GM19240 (cell line): ENCODE measurements around the gene ZNF700.
"Not testable (repeated sequence)": the region's sequence is repeated elsewhere in the genome, so short reads cannot be mapped to it uniquely, and the experiment has no call there.

Experiments used
- DNase-seq: peaks from one replicate; pipeline ENCODE4 v3.0.0; 2011; ENCODE audit warnings: low spot score; ENCODE audit not compliant: insufficient read length

ZNF700 gene

DNA sequence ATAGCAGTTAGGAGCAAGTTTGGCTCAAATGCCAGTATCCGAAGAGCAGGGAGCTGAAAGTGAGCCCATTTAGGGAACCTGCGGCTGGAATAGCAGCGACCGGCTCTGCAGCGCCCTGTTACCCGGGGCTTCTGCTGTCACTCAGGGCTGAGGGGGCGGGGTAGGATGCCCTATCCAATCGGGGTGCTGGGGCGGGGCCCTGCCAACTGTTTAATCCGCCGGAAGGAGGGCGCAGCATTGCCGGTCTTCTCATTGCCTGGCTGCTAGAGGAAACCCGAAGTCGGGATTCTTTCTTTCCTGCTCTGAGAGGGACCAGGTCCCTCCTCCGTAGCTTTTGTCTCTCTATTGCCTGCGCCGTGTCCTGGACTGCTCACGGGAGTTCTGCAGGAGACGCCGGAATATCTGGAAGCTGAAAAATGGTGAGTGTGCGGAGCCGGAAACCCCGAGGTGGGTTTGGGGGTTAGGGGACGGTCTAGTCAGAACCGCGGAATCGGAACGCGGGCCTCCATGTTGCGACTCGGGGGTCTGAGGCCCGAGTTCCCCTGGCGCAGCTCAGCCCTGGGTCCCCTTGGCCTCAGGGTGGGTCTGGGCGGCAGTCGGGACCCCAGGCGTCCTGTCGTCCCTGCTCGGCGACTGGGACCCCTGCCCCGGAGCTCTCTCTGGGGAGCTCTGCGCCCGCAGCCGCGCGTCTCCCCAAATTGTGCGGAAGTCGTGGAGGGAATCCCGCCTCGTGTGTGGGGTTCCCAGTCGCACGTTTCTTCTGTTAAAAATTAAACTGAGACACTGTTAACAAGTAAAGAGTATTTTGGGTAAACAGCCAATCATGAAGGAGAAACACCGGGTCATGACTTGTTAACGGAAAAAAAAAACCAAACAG, 62.7 kb downstream of the ZNF700 start:
- DNase-seq: peak; percentile 83

DNA sequence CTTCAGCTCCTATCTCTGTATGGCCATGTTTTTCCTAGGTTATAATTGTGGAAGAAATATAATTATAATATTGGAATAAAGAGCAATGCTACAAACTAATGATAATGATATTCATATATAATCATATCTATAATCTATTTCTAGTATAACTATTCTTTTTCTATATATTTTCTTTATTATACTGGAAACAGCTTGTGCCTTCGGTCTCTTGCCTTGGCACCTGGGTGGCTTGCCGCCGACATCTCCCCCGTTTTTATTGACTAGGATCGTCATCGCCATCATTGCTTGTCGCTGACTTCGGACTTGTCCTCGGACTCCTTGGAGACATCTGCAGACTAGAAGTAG, 64.2 kb downstream of the ZNF700 start:
- no peak for DNase-seq

DNA sequence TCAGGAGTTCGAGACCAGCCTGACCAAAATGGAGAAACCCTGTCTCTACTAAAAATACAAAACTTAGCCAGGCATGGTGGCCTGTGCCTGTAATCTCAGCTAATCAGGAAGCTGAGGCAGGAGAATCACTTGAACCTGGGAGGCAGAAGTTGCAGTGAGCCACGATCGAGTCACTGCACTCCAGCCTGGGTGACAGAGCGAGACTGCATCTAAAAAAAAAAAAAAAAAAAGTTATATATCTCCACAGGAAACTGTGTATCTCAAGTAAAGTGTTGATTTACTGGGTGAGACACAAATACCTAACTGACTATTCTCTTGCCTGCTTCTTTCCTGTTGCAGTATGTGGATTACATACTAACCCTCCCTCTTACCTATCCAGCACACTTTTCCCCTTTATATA, 67.0 kb downstream of the ZNF700 start:
- not testable (repeated sequence) for DNase-seq

DNA sequence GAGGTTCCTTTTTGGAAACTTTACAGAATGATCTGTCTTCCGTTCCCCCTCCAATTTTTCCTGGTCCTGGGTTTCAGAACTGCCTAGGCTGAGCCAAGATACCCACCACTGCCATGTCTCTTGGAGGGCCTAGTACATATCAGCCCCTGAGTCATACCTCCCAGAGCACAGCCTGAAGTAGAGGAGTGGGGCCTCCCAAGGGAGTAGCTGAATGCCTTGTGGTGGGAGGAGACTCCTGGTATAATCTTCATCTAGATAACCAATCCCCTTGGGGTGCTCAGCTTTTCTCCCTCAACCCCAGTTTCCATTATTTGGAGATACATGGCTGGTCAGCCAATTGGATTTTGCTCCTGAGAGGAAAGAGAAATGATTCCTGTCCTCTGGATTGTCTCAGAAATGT, 70.3 kb downstream of the ZNF700 start:
- DNase-seq: no peak
